ENCODE data around the gene DSPP. TPM values are rescaled to one million over a fixed set of nuclear protein-coding genes. Genes with fewer than 3 reads are reported as not detected.
"Not testable (repeated sequence)": the region's sequence is repeated elsewhere in the genome, so short reads cannot be mapped to it uniquely, and the experiment has no call there.

DSPP gene
- total RNA-seq: not detected in 2 replicates

DNA sequence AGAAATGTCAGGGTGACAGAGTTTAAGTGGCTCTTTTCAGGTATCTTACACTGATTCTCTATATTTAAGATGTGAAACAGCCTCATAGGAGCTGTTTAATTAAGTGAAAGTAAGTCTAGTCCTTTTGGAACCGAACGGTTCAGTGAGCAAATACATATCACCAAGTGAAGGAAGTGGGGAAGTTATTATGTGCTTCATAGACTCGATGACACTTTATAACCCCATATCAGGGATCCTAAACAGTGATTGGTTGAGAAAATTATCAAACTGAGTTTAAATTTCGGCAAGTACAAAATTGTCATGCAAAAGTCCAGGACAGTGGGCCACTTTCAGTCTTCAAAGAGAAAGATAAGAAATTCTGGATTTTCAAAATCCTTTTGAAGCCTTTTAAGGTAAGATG, at the start of gene DSPP:
TSS of gene DSPP (plus strand) at position 301 of the 400 bp plus-strand sequence. CDS start 2,380 bp downstream, outside the sequence.
- no peak for DNase-seq (ENCODE audit: extremely low read depth, low read depth, low spot score)

DNA sequence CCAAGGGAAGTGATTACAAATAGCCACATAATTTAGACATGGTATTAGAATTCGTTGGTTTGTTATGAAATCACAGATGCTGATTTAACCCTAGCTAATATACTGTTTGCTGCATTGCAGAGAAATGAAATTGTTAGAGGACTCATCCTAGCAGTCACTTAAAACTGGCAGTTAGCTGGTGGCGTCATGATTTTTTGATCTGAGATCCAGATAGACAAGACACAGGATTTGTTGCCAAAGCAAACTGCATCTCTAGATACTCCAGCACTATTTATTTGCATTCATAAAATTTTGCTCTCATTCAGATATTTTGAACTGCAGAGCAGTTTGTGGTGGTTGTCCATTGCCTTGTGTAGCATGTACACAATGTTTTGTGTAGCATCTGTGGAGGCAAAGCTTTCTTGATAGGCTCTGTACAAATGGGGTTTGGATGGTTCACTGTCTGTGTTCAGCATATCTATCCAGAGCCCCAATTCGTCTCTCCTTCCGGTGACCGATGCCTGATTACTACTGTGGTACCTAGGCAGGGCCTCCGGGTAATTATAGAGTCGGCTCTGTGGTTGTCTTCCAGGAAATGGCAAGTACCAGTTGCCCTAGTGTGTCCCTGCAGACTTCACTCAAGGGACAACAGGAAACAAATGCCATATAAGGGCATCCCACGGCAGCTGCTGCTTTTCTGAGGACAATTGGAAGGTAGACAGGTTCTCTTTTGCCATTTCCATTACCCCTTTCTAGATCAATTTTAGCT, 49.1 kb upstream of the DSPP start:
- no peak for DNase-seq (ENCODE audit: extremely low read depth, low read depth, low spot score)

DNA sequence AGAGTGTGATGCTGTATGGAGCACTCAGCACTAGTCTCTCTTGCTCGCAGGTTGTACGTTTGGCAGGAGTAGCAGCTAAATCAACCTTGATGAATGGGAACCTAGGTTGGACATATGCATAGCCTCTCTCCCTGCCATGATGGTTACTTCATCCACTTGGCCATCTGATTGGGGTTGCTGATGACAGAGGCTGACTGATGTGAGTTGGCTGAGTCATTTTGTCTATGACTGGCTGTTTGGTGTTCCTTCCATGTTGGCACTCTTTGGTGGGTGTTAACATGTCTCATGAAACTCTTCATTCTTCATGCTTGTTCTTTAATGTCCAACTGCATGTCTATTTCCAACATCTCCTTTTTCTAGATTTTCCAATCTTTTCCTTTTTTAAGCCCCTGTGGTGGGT, 47.5 kb upstream of the DSPP start:
- DNase-seq (ENCODE audit: extremely low read depth, low read depth, low spot score): no peak

DNA sequence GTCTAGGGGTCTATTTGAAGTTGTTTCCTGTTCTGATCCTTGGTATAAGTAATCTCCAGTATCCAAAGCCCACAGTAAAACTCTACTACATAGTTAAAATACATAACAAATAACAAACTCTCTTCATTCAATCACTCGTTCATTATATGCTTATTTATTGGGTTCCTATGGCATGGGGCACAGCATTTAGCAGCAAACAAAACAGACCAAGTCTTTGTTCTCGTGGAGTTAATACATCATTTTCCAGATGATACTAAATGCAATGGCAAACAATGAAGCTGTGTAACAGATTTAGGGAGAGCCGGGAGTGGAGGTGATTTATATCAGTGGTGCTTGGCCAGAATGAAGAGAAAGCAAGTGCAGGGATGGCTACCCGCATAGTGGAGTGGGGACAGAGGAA, 42.6 kb upstream of the DSPP start:
- no peak for DNase-seq (ENCODE audit: extremely low read depth, low read depth, low spot score)

DNA sequence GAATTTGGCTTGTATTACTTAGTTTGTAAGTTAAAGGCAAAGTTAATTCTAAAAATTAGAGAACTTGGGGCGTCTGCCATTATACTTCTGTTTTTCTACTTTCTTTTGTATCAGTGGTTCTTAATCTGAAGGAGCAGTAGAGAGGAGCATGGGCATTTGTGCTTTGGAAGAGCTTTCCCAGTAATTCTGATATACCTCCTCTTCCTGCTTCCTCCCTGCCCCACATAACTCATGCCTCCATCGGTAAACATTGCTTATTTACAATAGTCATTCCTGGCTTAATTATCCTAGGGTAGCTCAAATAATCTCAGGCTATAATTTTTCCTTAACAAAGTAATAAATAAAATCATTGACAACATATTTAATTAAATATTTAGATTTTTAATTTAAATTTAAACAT, 42.1 kb upstream of the DSPP start:
- no peak for DNase-seq (ENCODE audit: extremely low read depth, low read depth, low spot score)

DNA sequence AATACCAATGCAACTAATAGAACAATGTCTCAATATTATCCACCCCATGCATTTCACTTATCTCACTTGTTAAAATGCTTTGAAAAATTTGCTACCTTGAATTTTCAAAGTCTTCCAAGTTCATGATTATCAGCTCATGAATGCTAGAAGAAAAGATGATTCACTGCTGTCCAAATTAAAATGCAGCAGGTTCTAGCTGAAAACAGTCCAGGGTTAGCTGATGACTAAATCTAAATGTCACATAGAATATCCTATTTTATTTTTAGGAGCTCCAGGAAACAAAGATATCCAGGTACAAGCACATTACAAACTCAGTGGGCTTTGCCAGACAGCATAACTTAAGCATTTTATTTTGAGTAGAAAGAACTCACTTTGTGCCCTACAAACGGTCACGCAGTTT, 41.1 kb upstream of the DSPP start:
- no peak for DNase-seq (ENCODE audit: extremely low read depth, low read depth, low spot score)

DNA sequence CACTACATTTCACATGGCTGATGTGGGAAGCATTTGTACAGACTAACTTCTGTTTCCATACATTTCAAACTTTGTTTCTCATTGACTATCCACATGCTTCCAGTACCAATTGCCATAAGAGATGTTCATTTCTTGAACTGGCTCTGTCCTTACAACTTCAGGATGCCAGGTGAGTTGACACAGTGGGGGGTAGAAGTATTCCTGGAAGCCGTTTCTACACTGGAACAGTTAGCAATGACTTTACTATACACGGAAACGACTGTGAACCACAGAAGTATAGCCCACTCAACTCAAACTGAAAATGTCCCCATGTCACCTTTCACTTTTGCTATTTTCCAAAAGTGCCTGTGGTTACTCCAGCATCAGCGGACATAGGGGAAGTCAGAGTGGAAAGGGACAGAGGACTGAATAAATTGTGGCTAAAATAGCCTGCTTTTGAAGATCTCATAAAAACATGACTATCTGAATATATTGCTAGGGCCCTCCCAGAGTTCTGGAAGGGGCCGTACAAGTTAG, 38.0 kb upstream of the DSPP start:
- no peak for DNase-seq (ENCODE audit: extremely low read depth, low read depth, low spot score)

DNA sequence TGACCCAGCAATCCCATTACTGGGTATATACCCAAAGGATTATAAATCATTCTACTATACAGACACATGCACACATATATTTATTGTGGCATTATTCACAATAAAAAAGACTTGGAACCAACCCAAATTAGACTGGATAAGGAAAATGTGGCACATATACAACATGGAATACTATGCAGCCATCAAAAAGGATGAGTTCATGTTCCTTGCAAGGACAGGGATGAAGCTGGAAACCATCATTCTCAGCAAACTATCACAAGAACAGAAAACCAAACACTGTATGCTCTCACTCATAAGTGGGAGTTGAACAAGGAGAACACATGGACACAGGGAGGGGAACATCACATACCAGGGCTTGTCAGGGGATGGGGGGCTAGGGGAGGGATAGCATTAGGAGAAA, 34.0 kb upstream of the DSPP start:
- DNase-seq (ENCODE audit: extremely low read depth, low read depth, low spot score): not testable (repeated sequence)

DNA sequence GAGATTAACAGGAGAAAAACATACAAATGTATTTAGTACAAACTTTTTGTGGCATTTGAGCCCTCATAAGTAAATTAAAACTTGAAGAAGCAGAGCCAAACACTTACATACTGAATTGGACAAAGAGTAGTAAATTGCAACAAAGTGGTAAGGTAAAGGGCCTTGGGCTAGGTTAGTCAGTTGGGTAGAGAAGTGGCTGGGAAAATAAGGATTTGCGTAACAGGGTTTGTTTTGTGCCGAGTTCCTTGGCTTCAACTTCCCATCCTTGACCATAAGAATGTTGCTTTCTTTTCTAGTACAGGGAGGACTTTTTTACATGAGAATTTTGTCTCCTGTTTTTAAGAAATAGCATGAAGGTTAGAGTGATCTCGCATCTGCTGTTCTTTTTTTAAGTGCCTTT, 33.3 kb upstream of the DSPP start:
- no peak for DNase-seq (ENCODE audit: extremely low read depth, low read depth, low spot score)

DNA sequence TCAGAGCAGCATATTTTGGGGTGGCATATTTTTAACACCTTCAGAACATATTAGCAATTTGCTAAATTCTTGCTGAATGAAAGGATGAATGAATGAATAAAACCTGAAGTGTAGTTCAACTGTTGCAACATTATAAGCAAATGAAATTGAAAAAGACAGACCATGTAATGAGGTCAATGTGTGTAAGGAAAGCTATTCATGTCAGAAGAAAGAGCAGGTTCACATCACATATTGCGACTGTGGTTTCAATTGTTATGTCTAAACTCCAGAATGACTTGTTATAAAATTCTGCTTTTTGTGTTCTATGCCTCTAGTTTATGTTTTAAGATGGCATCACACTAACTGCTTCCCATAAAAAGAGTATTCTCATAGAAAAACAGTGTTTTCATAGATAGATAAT, 32.9 kb upstream of the DSPP start:
- no peak for DNase-seq (ENCODE audit: extremely low read depth, low read depth, low spot score)

DNA sequence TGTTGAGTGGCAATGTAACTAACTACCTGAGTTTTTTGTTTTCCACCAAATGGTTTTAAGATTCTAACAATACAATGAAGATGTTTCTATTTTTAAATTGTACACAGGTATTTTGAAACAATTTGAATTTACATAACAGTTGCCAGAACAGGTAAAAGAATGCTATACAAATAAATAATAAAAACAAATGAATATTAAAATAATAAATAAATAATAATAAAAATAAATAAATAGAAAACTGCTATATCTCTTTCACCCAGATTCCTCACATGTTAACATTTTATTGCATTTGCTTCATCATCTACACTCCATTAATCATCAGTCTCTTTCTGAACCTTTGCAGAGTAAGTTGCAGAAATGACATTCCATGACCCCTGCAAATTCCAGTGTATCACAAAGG, 32.3 kb upstream of the DSPP start:
- no peak for DNase-seq (ENCODE audit: extremely low read depth, low read depth, low spot score)

DNA sequence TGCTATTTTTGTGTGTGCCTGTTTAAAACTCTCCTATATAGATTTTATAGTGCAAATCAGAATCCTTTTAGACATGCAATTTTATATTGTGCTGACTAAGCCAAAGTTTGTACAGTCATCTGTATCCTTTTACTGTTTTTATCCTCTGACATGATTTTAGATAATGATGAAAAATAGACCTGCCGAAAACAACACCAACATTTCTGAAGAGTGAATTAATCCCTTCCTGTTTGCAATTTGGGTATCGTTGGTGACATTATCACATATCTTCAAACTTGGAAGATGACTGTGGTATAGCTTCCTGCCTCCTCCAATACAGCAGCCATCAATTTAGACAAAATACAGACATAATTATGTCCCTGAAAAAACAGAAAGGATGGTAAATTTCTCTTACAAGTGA, 28.9 kb upstream of the DSPP start:
- no peak for DNase-seq (ENCODE audit: extremely low read depth, low read depth, low spot score)

DNA sequence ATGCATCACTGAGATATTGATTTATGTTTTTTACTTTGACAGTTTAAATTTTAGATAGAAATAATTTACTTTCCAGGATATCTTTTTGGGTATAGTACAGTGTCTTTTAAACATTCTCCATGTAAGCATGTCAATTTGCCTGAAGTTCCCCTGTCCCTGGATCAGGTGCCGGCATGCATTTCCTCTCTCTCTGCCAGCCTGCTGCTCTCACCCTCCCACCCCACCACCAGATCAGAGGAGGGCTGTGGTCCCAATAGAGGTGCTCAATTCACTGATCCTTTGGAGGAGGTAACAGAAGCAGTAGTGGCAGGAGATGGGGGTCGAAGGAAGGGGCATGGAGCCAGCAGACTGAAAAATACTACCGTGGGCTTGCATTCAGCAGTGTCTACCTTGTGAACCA, 28.3 kb upstream of the DSPP start:
- no peak for DNase-seq (ENCODE audit: extremely low read depth, low read depth, low spot score)

DNA sequence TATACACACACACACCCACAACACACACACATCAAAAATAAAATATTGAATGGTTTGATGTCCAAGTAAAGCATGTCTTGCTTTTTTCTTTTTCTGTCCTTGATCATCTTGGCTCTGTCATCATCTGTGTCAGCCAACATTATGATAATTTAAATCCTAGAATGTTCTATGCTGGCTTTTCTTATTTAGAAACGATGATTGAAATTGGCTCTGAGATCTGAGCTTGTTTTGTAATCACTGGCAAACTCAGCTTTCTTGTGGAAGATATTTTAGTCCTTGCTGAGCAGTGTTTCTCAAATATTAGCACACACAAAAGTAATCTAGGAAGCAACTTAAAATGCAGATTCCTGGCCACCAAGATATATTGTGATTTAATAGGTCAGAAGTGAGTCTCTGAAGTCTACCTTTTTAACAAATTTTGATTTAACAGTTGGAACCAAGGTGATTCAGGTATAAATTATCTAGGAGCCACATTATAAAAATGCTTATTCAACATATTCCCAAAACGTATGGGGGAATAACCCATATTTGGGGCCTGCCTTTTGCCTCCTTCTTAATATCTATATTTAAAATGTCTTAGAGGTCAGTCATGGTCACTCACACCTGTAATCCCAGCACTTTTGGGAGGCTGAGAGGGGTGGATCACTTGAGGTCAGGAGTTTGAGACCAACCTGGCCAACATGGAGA, 24.0 kb upstream of the DSPP start:
- DNase-seq (ENCODE audit: extremely low read depth, low read depth, low spot score): no peak

DNA sequence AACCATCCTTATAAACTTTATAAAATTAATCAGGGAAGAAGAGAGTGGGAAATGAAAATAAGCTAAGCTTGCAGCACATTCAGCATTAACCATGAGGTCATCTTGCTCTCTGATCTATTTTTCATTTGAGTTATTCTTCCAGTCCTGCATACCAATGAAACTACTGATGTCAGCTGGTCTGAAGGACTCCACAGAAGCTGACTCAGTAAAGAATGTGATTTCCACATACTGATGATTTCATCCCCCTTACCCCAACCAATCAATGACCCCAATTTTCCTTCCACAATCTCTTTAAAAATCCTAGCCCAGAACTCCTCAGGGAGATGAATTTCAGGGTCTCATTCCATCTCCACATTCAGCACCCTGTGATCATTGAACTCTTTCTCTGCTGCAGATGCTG, 18.8 kb upstream of the DSPP start:
- no peak for DNase-seq (ENCODE audit: extremely low read depth, low read depth, low spot score)

DNA sequence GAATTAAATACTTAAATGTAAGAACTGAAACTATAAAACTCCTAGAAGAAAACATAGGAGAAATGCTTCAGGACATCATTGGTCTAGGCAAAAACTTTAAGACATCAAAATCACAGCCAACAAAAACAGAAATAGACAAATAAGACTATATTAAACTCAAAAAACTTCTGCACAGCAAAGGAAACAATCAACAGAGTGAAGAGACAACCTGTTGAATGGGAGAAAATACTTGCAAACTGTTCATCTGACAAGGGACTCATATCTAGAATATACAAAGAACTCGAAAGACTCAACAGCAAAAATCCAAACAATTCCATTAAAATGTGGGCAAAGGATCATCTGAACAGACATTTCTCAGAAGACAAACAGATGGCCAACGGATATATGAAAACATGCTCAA, 16.2 kb upstream of the DSPP start:
- no peak for DNase-seq (ENCODE audit: extremely low read depth, low read depth, low spot score)

DNA sequence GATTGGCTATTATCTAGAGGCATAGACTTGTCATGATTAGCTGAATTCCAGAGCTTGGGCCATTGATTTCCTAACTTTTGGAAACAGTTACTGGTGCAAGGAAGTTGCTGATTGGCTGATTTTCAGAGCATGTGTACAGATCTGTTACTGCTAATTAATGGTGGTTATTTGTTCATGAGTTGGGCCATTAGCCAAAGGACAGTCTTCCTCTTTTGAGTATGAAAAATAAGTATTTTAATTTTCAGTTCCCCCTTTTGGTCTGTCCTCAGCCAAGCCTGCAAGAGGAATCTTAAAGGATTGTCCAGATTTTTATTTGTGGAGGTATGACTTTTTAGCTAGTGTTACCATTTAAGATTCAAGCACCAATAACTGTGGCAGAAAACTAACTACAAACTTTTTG, 7.0 kb upstream of the DSPP start:
- DNase-seq (ENCODE audit: extremely low read depth, low read depth, low spot score): no peak

DNA sequence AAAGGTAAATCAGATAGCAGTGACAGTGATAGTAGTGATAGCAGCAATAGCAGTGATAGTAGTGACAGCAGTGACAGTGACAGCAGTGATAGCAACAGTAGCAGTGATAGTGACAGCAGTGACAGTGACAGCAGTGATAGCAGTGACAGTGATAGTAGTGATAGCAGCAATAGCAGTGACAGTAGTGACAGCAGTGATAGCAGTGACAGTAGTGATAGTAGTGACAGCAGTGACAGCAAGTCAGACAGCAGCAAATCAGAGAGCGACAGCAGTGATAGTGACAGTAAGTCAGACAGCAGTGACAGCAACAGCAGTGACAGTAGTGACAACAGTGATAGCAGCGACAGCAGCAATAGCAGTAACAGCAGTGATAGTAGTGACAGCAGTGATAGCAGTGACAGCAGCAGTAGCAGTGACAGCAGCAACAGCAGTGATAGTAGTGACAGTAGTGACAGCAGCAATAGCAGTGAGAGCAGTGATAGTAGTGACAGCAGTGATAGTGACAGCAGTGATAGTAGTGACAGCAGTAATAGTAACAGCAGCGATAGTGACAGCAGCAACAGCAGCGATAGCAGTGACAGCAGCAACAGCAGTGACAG, 6.1 kb downstream of the DSPP start:
- no peak for DNase-seq (ENCODE audit: extremely low read depth, low read depth, low spot score)

DNA sequence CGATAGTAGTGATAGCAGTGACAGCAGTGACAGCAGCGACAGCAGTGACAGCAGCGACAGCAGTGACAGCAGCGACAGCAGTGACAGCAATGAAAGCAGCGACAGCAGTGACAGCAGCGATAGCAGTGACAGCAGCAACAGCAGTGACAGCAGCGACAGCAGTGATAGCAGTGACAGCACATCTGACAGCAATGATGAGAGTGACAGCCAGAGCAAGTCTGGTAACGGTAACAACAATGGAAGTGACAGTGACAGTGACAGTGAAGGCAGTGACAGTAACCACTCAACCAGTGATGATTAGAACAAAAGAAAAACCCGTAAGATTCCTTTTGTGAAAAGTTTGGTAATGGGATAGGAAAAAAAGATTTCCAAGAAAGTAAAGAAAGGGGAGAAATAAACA, 7.9 kb downstream of the DSPP start:
- no peak for DNase-seq (ENCODE audit: extremely low read depth, low read depth, low spot score)

DNA sequence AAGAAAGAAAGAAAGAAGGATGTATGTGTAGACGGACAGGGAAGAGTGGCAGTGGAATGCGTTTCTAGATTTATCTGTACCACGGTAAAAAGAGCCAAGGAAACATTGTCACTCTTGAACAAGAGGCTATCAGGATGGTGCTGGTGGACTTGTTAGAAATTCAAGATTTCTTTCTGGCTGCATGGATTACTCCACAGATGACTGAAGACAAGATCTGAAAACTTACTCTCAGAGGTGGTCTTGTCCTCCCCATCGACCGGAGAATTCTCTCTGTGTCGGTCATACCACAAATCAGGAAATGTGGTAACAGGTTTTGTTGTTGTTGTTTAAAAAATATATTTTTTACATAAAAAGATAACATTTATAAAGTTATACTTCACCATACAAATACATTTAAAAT, 11.8 kb downstream of the DSPP start:
- no peak for DNase-seq (ENCODE audit: extremely low read depth, low read depth, low spot score)

DNA sequence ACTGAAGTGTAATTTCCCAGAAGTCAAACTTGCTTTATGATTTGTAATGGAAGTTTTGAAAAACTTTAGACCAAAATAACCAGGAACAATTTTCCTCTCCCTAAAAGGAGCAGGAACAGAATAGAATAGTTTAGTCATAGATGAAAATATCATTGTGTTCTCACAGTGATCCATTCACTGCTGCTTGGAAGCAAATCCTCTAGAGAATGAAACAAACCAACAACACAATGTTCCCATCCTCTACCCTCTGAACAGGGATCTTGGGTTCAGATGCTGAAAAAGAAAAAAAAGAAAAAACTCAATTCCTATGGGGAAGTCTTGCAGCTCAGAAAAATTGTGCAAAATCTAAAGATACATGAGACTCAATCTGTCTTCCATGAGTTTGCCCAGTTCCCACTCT, 12.2 kb downstream of the DSPP start:
- DNase-seq (ENCODE audit: extremely low read depth, low read depth, low spot score): no peak

DNA sequence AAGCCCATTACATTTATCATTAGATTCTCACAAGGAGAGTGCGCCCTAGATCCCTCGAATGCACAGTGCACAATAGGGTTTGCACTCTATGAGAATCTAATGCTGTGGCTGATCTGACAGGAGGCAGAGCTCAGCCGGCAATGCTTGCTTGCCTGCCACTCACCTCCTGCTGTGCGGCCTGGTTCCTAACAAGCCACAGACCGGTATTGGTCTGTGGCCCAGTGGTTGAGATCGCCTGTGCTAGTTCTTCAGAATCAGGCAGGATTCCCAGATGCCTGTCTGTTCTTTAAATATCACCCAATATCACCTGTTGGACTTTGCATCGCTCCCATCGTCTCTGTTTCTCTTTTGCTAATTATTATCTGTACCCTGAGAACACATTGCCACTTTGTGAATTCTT, 14.0 kb downstream of the DSPP start:
- no peak for DNase-seq (ENCODE audit: extremely low read depth, low read depth, low spot score)
